ENCODE measurements around the gene ANKRD13A.

GRCh38 chr12:110042264-110042663 is 43.0 kb downstream of the ANKRD13A start:
- no peak for TF ChIP-seq CTCF (IDR thresholded peaks at IDR 0.05)
- TF ChIP-seq EP300 (IDR thresholded peaks at IDR 0.05), result no peak

All from tibial nerve (tissue), 4 donors.